ENCODE results near the gene UTP25.

UTP25 gene

GRCh38 chr1:209844695-209845407 lies 17.1 kb downstream of the UTP25 start:
- H3K27ac ChIP-seq = no peak overlapping the region
- no peak for TF ChIP-seq ZFX (IDR thresholded peaks at IDR 0.05)
- TF ChIP-seq CTCF (conservative IDR thresholded peaks at IDR 0.05) = no peak

GRCh38 chr1:209845408-209845725 lies 17.6 kb downstream of the UTP25 start:
- no peak for TF ChIP-seq CTCF (conservative IDR thresholded peaks at IDR 0.05)
- no peak for TF ChIP-seq ZFX (IDR thresholded peaks at IDR 0.05)
- no peak overlapping the region for H3K27ac ChIP-seq

GRCh38 chr1:209849388-209849787 lies 21.6 kb downstream of the UTP25 start:
- no peak overlapping the region for H3K27ac ChIP-seq
- TF ChIP-seq ZFX (IDR thresholded peaks at IDR 0.05) (no peak), CTCF (conservative IDR thresholded peaks at IDR 0.05) (no peak)

GRCh38 chr1:209850342-209850979 lies 22.7 kb downstream of the UTP25 start:
- no peak overlapping the region for H3K27ac ChIP-seq
- TF ChIP-seq ZFX (IDR thresholded peaks at IDR 0.05) (no peak), CTCF (conservative IDR thresholded peaks at IDR 0.05) (peak; percentile 90)

GRCh38 chr1:209853676-209854075 lies 25.9 kb downstream of the UTP25 start:
- no peak for TF ChIP-seq CTCF (conservative IDR thresholded peaks at IDR 0.05)
- no peak for TF ChIP-seq ZFX (IDR thresholded peaks at IDR 0.05)
- H3K27ac ChIP-seq = no peak overlapping the region

- no peak overlapping the region for H3K27ac ChIP-seq
- TF ChIP-seq CTCF (conservative IDR thresholded peaks at IDR 0.05) (no peak), ZFX (IDR thresholded peaks at IDR 0.05) (no peak)
Observed at GRCh38 chr1:209854196-209854595, 26.4 kb downstream of the UTP25 start.

- H3K27ac ChIP-seq = no peak overlapping the region
- TF ChIP-seq CTCF (conservative IDR thresholded peaks at IDR 0.05) = no peak
- TF ChIP-seq ZFX (IDR thresholded peaks at IDR 0.05) = no peak
Observed at GRCh38 chr1:209855006-209855405, 27.2 kb downstream of the UTP25 start.

Measured in C4-2B (cell line).